ENCODE measurements around the gene FBXW11. TPM values are rescaled to one million over a fixed set of nuclear protein-coding genes. Genes with fewer than 3 reads are reported as not detected.

FBXW11 gene
- total RNA-seq, 1 experiment from 2014 or later = 46.3 TPM

GRCh38 chr5:171845857-171846256 is 160.6 kb downstream of the FBXW11 start:
- BruUV-seq (replicated peaks) = no TSS peak
- H3K4me1 ChIP-seq = no peaks in the 10 kb centered on the region
- ChIA-PET CTCF (no interaction called here), POLR2A (interaction anchor here (0.5 kb wide), 1 partner anchor 283 kb away, joined by 3 read pairs; no protein-coding TSS in a partner anchor)
- Mint-ChIP-seq H3K4me1 (ENCODE audit: low read depth, unreplicated experiment) (peaks cover 5% of the 10 kb centered on the region), H3K36me3 (ENCODE audit: insufficient read depth, unreplicated experiment) (peaks cover 19% of the 10 kb centered on the region), H3K9me3 (ENCODE audit: unreplicated experiment) (no peaks in the 10 kb centered on the region), H3K27me3 (ENCODE audit: insufficient read depth, unreplicated experiment) (no peaks in the 10 kb centered on the region), H3K4me3 (ENCODE audit: unreplicated experiment) (no peak overlapping the region), H3K27ac (ENCODE audit: unreplicated experiment) (no peak overlapping the region)
- no peaks in the 10 kb centered on the region; the same call in 1 of the 2 replicates for H3K36me3 ChIP-seq (ENCODE audit: control insufficient read depth, insufficient read depth, low read length)
- H3K9me3 ChIP-seq = no peaks in the 10 kb centered on the region
- intact Hi-C loops (cut with micrococcal nuclease; ENCODE audit: unreplicated experiment) = no loop called here
- H3K27me3 ChIP-seq (replicated peaks; ENCODE audit: control insufficient read depth, insufficient read depth, low read length) = no peaks in the 10 kb centered on the region
- DNase-seq = peak in 1 of 2 experiments; percentile 16
- H3K4me3 ChIP-seq (ENCODE audit: low read depth, low read length) = no peak overlapping the region
- TF ChIP-seq CTCF (IDR thresholded peaks at IDR 0.05; ENCODE audit: insufficient read depth in 1 of 2, low read depth in 1 of 2, low read length in 1 of 2, severe bottlenecking in 1 of 2, unreplicated experiment in 1 of 2) = no peak

- H3K9me3 Mint-ChIP-seq (ENCODE audit: unreplicated experiment) = no peaks in the 10 kb centered on the region
- Histone ChIP-seq H3K4me1 (no peaks in the 10 kb centered on the region), H3K9me3 (no peaks in the 10 kb centered on the region), H3K27me3 (replicated peaks; ENCODE audit: control insufficient read depth, insufficient read depth, low read length) (no peaks in the 10 kb centered on the region), H3K4me3 (ENCODE audit: low read depth, low read length) (no peak overlapping the region), H3K36me3 (ENCODE audit: control insufficient read depth, insufficient read depth, low read length) (no peaks in the 10 kb centered on the region; the same call in 1 of the 2 replicates)
- no peak for TF ChIP-seq CTCF (IDR thresholded peaks at IDR 0.05; ENCODE audit: insufficient read depth in 1 of 2, low read depth in 1 of 2, low read length in 1 of 2, severe bottlenecking in 1 of 2, unreplicated experiment in 1 of 2)
- H3K36me3 Mint-ChIP-seq (ENCODE audit: insufficient read depth, unreplicated experiment) = peaks cover 19% of the 10 kb centered on the region
- POLR2A ChIA-PET = no interaction called here
- H3K27ac Mint-ChIP-seq (ENCODE audit: unreplicated experiment) = no peak overlapping the region
- no peak for DNase-seq
- H3K4me1 Mint-ChIP-seq (ENCODE audit: low read depth, unreplicated experiment) = no peaks in the 10 kb centered on the region
- no TSS peak for BruUV-seq (replicated peaks)
- no peaks in the 10 kb centered on the region for H3K27me3 Mint-ChIP-seq (ENCODE audit: insufficient read depth, unreplicated experiment)
- H3K4me3 Mint-ChIP-seq (ENCODE audit: unreplicated experiment) = no peak overlapping the region
- CTCF ChIA-PET = no interaction called here
- intact Hi-C loops (cut with micrococcal nuclease; ENCODE audit: unreplicated experiment) = no loop called here
Measured at GRCh38 chr5:171845040-171845630, 161.3 kb downstream of the FBXW11 start.

- no peak overlapping the region for H3K27ac Mint-ChIP-seq (ENCODE audit: unreplicated experiment)
- no peaks in the 10 kb centered on the region for H3K9me3 Mint-ChIP-seq (ENCODE audit: unreplicated experiment)
- peaks cover 17% of the 10 kb centered on the region for H3K36me3 Mint-ChIP-seq (ENCODE audit: insufficient read depth, unreplicated experiment)
- H3K4me1 Mint-ChIP-seq (ENCODE audit: low read depth, unreplicated experiment) = no peaks in the 10 kb centered on the region
- H3K27me3 Mint-ChIP-seq (ENCODE audit: insufficient read depth, unreplicated experiment) = no peaks in the 10 kb centered on the region
- ChIA-PET POLR2A (no interaction called here), CTCF (no interaction called here)
- Histone ChIP-seq H3K4me1 (no peaks in the 10 kb centered on the region), H3K27me3 (replicated peaks; ENCODE audit: control insufficient read depth, insufficient read depth, low read length) (no peaks in the 10 kb centered on the region), H3K9me3 (no peaks in the 10 kb centered on the region), H3K4me3 (ENCODE audit: low read depth, low read length) (no peak overlapping the region), H3K36me3 (ENCODE audit: control insufficient read depth, insufficient read depth, low read length) (no peaks in the 10 kb centered on the region; the same call in 1 of the 2 replicates)
- BruUV-seq (replicated peaks) = no TSS peak
- intact Hi-C loops (cut with micrococcal nuclease; ENCODE audit: unreplicated experiment) = no loop called here
- no peak for DNase-seq
- TF ChIP-seq CTCF (IDR thresholded peaks at IDR 0.05; ENCODE audit: insufficient read depth in 1 of 2, low read depth in 1 of 2, low read length in 1 of 2, severe bottlenecking in 1 of 2, unreplicated experiment in 1 of 2) = no peak
- H3K4me3 Mint-ChIP-seq (ENCODE audit: unreplicated experiment) = no peak overlapping the region
Measured at GRCh38 chr5:171842777-171843328, 163.6 kb downstream of the FBXW11 start.
